Endometrium (tissue), 2 donors: ENCODE measurements around the gene TMEM135.
"Not testable (repeated sequence)": the region's sequence is repeated elsewhere in the genome, so short reads cannot be mapped to it uniquely, and the experiment has no call there.

Experiments
- FAIRE-seq: peaks from 2 replicates; lab custom pipeline; 2012; peaks lifted over from hg19 to GRCh38; lab: Jason Lieb, UNC
- donor health status: control.
- donor health status: control.

TMEM135 gene

DNA sequence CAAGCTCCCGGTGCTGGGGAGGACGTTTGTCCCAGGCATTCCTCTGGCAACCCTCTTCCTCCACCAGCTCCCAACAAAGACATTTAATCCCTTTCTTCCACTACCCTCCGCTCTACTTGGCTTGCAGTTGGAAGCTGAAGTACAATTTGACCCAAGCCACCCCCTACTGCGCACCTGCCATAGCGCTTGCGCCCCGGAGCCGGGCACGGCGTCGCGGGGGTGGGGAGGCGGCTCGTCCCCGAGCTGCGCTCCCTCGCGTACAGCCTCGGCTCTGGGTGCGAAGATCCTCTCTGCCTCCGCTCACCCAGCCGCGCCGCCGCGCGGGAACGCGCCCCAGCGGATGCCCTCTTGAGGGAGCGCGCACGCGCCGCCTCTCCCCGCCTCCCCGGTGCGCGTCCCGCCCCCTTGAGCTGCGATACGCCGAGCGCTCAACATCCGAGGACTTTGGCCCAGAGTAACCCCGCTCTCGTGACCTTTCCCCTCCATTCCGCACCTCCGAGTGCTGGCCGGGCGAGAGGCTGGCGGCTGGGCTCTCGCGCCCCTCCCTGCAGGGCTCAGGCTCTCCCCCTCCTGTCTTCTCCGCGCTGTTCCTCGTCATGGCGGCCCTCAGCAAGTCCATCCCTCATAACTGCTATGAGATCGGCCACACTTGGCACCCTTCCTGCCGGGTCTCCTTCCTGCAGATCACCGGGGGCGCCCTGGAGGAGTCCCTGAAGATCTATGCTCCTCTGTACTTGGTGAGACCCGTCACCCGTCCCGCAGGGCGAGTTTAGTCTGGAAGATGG, at the start of gene TMEM135:
TSS of gene TMEM135 (plus strand) at position 485 of the 785 bp plus-strand sequence. CDS start at position 597, 112 bp downstream.
- no peak for FAIRE-seq

DNA sequence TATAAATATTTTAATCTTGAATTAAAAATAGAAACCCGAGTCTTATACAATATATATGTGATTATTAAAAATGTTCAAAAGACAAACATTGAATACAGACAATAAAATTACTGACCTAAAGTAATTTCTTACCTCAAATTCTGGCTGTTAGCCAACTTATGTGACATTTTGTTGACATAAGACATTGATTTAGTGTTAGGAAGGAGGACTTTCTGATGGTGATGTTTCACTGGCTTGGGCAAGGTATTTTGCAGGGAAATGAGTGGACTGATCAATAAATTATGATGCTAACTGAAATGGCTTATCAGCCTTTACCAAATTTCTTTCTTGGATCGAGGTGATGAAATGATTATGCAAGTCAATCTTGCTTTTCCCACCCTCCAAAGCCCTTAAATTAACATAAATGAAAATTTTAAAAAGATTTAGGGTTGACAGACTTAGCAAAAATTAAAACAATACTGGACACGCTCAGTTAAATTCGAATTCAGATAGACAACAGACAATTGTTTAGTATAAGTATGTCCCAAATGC, 49.3 kb upstream of the TMEM135 start:
- FAIRE-seq, result peak; percentile 77

DNA sequence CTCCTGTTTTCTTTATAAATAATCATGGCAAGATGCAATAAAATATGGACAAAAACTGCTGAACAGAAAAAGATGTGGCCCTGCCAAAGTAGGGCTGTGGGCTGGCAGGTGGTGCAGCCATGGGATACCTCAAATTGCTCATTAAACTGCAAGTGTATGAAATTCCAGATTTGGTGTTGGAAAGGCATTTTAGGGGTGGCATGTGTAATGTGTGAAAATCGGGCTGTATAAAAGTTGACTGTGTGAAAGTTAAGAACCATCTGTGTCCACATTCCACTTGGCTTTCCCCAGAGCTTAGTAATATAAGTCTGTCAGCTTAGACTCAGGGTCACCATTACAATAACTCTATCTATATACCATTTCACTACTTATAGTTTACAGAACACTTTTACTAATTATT, 47.7 kb upstream of the TMEM135 start:
- no peak for FAIRE-seq

DNA sequence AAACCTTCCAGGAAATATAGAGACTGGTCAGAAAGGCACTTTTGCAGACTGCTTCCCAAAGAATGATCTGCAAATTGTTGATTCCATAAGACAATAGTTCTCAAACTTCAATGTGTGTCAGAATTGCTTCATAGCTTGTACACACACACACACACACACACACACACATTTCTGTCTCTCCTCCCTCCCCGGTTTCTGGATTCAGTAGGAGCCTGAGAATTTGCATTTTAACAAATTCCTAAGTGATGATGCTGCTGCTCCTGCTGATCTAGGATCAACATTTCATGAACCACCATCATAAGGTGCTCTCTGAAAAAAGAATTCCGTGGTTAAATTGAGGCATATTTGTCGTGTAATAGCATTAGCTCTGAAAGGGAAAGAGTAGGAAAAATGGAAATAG, 47.2 kb upstream of the TMEM135 start:
- FAIRE-seq, result no peak

DNA sequence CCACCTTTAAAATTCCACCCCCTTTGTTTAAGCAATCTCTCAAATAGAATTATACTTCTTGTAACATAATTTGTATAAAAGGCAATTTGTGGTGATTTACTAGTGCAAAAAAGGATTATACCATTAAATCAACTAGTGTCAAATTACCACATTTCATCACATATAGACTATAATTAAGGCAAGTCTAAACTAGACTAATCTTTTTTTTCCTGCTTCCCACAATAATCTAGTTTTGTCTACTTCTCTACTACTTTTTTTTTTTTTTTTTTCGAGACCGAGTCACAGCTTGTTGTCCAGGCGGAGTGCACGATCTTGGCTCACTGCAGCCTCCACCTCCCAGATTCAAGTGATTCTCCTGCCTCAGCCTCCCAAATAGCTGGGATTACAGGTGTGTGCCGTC, 46.4 kb upstream of the TMEM135 start:
- FAIRE-seq, result no peak

GRCh38 chr11:86992340-86992739, 45.4 kb upstream of the TMEM135 start:
- FAIRE-seq, result not testable (repeated sequence)

GRCh38 chr11:86993031-86993430, 44.7 kb upstream of the TMEM135 start:
- FAIRE-seq, result no peak

DNA sequence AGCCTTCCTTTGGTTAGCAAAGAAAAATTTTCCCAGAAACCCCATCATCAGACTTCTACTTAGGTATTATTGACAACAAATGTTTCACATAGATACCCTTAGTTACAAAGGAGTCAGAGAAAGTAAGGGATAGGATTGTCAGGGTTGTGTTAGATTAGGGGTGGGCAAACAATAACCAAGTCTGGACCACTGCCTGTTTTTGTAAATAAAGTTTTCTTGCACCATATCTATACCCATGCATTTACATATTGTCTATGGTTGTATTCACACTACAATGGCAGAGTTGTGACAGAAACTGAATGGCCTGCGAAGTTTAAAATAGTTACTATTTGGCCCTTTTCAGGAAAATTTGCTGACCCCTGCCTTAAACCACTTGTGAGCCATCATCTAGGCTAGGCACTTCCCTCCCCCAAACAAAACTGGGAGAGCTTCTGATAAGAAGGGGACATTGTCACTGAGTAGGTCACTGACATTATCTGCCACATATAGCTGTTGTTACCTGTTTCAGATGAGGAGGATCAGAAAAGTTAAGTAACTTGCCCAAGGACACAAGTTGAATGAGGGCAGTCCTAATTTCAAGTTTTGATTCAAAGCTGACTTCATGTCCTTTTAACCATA, 40.7 kb upstream of the TMEM135 start:
- FAIRE-seq, result no peak

DNA sequence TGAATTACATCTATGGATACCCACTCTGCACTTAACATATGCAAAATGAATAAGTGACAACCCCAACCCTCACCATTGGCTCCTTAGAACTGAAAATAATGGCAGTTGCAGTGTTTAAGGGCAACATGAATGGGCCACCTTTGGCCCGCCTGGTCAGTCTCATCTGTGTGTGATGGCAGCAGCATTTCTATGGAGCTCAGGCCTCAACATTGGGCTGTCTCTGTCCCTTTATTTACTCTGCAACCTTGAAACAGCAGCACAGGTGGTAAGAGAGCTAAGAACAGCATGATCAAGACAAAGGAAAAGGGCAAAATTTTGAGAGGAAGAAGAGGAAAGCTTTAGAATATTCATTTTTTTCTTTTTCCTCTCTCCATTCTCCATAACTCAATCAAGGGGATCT, 38.3 kb upstream of the TMEM135 start:
- FAIRE-seq, result no peak

- FAIRE-seq, result no peak
Measured at GRCh38 chr11:86999859-87000753, 37.6 kb upstream of the TMEM135 start.

DNA sequence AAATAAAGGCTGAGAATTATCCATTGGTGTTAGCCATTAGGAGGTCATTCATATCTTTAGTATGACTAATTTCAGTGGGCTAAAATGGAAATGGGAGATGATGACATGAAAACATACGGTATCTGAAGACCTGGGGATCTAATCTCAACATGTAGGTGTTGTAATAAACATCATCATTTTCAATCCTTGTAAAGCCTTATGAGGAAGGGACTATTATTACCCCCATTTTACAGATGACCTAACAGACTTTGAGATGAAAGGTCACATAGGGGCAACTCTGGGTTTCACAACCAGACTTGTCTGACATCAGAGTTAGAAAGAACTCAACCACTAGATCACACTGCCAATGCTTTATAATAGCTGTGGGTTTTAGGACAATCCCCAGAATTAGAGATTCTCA, 34.8 kb upstream of the TMEM135 start:
- no peak for FAIRE-seq

GRCh38 chr11:87004281-87004680, 33.5 kb upstream of the TMEM135 start:
- FAIRE-seq, result not testable (repeated sequence)

DNA sequence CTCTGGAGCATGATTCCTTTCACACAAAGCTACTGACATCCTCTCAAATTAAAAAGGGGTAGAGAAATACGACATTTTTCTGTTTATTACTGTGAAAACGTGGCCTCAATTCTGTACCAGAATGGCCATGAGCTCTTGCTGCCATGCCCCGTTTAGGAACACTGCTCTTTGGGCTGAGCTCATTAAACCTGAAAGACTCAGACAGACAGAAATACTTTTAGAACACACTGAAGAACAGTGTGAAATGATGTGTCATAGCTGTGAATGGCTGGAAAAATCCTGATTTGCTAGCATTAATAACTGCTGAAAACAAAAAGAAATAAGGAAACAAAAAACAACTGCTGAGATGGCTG, 32.2 kb upstream of the TMEM135 start:
- FAIRE-seq, result no peak

GRCh38 chr11:87006035-87006434, 31.7 kb upstream of the TMEM135 start:
- no peak for FAIRE-seq

GRCh38 chr11:87007963-87008362, 29.8 kb upstream of the TMEM135 start:
- FAIRE-seq, result no peak

- no peak for FAIRE-seq
Measured at GRCh38 chr11:87012089-87012488, 25.6 kb upstream of the TMEM135 start.

DNA sequence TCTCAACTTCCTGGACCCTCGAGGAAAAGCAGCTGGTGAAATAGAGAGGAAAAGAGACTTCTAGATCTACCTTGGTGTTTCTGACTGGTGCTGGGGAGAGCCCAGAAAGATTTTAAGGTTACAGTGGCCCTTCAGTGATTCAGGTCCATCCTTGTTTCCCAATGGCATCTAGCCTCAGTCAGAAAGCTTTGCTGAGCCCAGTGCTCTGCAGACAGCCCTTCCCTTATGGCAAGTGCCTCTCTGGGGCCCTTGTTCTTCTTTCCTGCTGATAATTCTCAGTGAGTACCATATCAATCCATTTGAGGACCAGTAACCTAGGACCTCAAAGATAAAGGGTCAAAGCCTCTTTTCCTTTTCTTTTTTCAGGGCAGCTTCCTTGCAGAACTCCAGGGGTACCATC, 25.1 kb upstream of the TMEM135 start:
- no peak for FAIRE-seq

DNA sequence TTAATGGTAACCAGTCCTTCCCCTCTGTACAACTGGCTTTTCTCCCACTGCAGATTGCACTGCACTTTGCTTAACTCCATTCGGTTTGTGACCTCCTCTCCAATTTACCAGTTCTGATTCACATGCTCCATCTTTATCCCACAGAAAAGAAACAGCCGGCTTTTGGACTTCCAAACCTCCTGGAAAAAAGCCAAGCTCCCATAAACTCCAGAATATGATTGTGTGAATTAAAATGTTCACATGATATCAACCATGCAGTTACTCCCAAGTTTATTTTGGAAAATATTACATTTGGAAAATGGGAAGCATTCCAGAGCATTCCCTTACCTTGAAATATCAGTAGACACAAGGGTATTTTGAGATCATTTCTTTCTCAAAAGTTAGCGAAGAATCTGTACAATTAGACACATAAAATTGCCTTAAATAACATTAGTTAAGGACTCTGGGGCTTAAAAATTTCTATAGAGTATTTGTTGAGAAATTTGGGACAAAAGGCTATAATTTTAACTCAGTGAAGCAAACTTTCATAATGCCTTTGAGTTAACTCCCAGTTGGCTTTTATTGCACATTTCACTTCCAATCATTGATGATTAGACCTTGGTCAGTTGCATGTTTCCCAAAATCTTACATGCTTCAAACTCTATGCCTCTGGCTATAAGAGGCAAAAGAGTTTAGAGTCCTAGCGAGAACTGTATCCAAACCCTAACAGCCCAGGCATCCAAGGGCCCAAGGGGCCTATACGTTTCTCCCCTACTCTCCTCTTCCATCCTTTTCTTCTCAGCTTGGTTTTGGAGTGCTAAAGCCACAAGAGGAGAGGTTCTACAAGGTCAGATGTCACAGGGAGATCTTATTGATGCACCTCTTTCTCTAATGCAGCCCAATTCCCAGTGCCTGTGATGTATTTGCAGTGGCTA, 23.6 kb upstream of the TMEM135 start:
- peak; percentile 66 for FAIRE-seq

GRCh38 chr11:87015645-87016044, 22.1 kb upstream of the TMEM135 start:
- FAIRE-seq, result no peak

GRCh38 chr11:87019613-87020271, 18.0 kb upstream of the TMEM135 start:
- no peak for FAIRE-seq

DNA sequence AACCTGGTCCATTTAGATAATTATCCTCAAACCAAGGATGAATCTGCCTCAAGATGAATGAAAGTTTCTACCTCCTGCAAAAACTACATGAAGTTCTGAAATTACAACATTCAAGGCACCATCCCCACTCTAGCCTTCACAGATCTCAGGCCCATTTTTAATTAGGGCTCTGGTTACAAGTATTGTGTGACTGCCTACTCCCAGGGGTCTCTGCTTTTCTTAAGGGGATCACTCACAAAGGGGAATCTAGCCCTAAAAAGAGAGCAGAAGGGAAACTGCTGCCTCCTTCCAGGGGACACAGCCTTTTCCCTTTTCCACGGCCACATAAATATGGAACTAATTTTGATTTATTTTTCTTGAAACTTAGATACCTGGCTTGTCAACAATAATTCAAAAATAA, 17.4 kb upstream of the TMEM135 start:
- FAIRE-seq, result no peak
